Cardiac septum (tissue), 1 donor: Measurements from ENCODE around the gene ACVR2B. TPM values are rescaled to one million over a fixed set of nuclear protein-coding genes. Genes with fewer than 3 reads are reported as not detected.
"Not testable (repeated sequence)": the region's sequence is repeated elsewhere in the genome, so short reads cannot be mapped to it uniquely, and the experiment has no call there.

Experiments
- DNase-seq: peaks from one replicate; pipeline ENCODE4 v3.0.0-alpha.2; 2020; ENCODE audit warnings: low spot score
- intact Hi-C: fragments of 100-400 bp; cut with DNase I; formaldehyde crosslinking; loops from one replicate; pipeline ENCODE4 v1.14.0; 2022
- long read RNA-seq: library from polyadenylated mRNA; unstranded; transcript quantifications from one replicate; pipeline ENCODE4 v2.0.0, GENCODE V29; 2021
- total RNA-seq: library from RNA; stranded (reverse); fragmentation: NEBNext Ultra II Directional; extraction: Animal tissue kit (Norgen Biotek cat#: 25700); gene quantifications from one replicate; pipeline ENCODE4 v1.2.1, GENCODE V29; 2021
- donor health status: DM: no; HTN: no; CAD: no.

The ACVR2B gene
- 6.3 TPM for total RNA-seq
- long read RNA-seq, full-length matches to known transcripts, result 4 of 9 reads
- long read RNA-seq, partial matches to known transcripts, result 2 of 9 reads
- long read RNA-seq, other reads (novel, unspliced or antisense), result 3 of 9 reads

GRCh38 chr3:38453075-38453912 is at the start of gene ACVR2B:
Gene ACVR2B (plus strand): TSS chr3:38453890. CDS start chr3:38454323, 433 bp downstream.
- DNase-seq, result peak; percentile 92
- intact Hi-C loops, result loop anchor here (1.0 to 10.0 kb wide), 2 partner anchors 288 to 316 kb away; partner anchors contain the start of genes ACAA1 and OXSR1

GRCh38 chr3:38404286-38404685 is 49.4 kb upstream of the ACVR2B start:
- intact Hi-C loops, result no loop called here
- no peak for DNase-seq

DNA sequence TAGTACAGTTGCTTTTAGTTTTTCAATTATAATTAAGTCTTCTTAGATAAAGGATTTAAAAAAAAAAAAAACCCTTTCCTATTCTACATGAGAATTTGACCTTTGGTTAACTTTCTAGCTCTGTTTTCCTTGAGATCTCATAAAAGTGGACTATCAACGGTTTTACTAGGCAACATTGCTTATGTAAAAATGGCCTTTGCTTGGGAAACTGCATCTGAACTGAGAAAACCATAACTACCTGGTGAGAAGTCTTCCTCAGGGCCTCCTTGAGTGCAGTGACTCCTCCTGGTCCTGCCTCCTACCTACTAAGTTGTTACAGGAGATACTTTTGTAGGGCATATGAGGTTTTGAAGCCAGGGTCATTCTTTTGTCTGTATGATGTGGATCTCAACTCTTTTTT is 42.1 kb upstream of the ACVR2B start:
- intact Hi-C loops, result no loop called here
- DNase-seq, result no peak

GRCh38 chr3:38420758-38421157 is 32.9 kb upstream of the ACVR2B start:
- intact Hi-C loops, DNase-seq: not testable (repeated sequence)

- DNase-seq, result no peak
- intact Hi-C loops, result no loop called here
Observed at GRCh38 chr3:38421679-38422336, 31.9 kb upstream of the ACVR2B start.

DNA sequence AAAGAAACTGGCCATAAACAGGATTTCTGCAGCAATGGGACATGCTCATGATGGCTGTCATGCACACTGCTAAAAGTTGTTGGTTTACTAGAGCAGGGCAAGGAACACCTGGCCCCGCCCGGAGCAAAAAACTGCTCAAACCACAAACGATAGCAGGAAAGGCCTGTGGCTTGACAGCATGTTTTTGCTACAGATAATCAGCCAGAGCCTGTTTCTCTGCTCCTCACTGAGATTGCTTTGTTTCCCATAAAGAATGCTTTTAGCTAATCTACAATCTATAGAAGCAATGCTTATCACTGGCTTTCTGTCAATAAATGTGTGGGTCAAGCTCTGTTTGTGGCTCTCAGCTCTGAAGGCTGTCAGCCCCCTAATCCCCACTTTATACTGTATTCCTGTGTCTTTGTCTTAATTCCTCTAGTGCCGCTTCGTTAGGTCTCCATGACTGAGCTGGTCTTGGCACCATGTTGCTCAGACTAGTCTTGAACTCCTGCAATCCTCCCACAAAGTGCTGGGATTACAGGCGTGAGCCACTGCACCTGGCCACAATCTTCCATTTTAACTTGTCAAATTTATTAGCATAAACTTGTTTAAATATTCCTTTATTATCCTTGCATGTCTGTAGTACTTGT is 26.8 kb upstream of the ACVR2B start:
- DNase-seq, intact Hi-C loops: not testable (repeated sequence)

DNA sequence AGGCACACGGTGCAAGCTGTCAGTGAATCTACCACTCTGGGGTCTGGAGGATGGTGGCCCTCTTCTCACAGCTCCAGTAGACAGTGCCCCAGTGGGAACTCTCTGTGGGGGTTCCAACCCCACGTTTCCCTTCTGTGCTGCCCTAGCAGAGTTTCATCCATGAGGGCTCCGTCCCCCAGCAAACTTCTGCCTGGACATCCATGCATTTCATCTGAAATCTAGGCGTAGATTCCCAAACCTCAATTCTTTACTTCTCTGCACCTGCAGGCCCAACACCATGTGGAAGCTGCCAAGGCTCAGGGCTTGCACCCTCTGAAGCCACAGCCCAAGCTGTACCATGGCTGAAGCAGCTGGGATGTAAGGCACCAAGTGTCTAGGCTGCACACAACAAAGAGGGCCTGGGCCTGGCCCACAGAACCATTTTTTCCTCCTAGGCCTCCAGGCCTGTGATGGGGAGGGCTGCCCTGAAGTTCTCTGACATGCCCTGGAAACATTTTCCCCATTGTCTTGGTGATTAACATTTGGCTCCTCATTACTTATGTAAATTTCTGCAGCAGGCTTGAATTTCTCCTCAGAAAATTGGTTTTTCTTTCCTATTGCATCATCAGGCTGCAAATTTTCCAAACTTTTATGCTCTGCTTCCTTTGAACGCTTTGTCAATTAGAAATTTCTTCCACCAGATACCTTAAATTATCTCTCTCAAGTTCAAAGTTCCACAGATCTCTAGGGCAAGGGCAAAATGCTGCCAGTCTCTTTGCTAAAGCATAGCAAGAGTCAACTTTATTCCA is 20.6 kb upstream of the ACVR2B start:
- intact Hi-C loops, DNase-seq: not testable (repeated sequence)

DNA sequence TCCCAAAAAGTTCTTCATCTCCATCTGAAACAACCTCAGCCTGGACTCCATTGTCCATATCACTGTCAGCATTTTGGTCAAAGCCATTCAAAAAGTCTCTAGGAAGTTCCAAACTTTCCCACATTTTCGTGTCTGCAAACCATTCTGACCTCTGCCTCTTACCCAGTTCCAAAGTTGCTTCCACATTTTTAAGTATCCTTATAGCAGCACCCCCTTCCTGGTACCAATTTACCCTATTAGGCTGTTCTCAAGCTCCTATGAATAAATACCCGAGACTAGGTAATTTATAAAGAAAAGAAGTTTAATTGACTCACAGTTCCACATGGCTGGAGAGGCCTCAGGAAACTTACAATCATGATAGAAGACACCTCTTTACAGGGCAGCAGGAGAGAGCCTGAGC is 20.0 kb upstream of the ACVR2B start:
- DNase-seq, intact Hi-C loops: not testable (repeated sequence)

DNA sequence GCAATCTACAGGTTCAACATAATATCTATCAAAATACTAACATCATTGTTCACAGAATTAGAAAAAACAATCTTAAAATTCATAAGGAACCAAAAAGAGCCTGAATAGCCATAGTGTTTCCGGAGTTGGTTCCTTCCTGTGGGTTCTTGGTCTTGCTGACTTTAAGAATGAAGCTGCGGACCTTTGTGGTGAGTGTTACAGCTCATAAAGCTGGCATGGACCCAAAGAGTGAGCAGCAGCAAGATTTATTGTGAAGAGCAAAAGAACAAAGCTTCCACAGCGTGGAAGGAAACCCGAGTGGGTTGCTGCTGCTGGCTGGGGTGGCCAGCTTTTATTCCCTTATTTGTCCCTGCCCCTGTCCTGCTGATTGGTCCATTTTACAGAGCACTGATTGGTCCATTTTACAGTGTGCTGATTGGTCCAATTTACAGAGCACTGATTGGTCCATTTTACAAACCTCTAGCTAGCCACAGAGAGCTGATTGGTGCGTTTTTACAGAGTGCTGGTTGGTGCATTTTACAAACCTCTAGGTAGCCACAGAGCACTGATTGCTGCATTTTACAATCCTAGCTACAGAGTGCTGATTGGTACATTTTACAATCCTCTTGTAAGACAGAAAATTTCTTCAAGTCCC is 15.1 kb upstream of the ACVR2B start:
- intact Hi-C loops, DNase-seq: not testable (repeated sequence)

- DNase-seq, intact Hi-C loops: not testable (repeated sequence)
Observed at GRCh38 chr3:38443205-38443604, 10.5 kb upstream of the ACVR2B start.

DNA sequence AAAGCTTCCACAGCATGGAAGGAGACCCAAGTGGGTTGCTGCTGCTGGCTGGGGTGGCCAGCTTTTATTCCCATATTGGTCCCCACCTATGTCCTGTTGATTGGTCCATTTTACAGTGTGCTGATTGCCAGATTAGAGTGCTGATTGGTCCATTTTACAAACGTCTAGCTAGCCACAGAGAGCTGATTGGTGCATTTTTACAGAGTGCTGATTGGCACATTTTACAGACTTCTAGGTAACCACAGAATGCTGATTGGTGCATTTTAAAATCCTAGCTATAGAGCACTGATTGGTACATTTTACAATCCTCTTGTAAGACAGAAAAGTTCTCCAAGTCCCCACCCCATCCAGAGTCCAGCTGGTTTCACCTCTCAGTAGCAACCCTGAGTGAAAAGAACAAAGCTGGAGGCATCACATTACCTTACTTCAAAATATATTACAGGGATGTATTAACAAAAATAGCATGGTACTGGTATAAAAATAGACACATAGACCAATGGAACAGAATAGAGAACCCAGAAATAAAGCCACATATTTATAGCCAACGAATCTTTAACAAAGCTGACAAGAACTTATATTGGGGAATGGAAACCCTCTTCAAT is 7.5 kb upstream of the ACVR2B start:
- intact Hi-C loops, result no loop called here
- no peak for DNase-seq

- DNase-seq, result no peak
- intact Hi-C loops, result no loop called here
Observed at GRCh38 chr3:38446812-38447211, 6.9 kb upstream of the ACVR2B start.

DNA sequence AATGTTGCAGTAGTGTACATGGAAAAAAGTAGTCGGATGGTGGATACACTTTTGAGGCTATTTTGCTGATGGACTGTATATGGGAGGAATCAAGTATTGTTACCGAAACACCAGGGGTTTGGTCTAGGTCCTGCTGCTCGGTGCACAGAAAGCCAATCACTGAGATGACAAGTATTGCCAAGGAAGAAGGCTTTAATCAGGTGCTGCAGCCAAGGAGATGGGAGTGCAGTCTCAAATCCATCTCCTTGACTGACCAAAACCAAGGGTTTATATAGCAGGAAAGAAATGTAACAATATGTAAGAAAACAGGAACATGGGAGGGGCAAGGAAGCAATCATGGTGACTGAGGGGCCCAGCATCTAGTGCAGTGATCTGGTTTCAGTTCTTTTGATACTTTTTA is 2.8 kb upstream of the ACVR2B start:
- intact Hi-C loops, result loop anchor here (10.0 kb wide), 1 partner anchor 286 kb away; the partner anchor contains the start of gene OXSR1
- DNase-seq, result no peak

- intact Hi-C loops, result loop anchor here (1.0 to 10.0 kb wide), 3 partner anchors 107 to 317 kb away; partner anchors contain the start of genes ACAA1, OXSR1 and XYLB
- no peak for DNase-seq
Observed at GRCh38 chr3:38453913-38454177, 155 bp downstream of the ACVR2B start.

- DNase-seq, result no peak
- intact Hi-C loops, result loop anchor here (2.0 to 10.0 kb wide), 2 partner anchors 108 to 290 kb away; partner anchors contain the start of genes OXSR1 and XYLB
Observed at GRCh38 chr3:38454178-38454883, 641 bp downstream of the ACVR2B start.

- intact Hi-C loops, result loop anchor here (2.0 to 10.0 kb wide), 2 partner anchors 108 to 290 kb away; partner anchors contain the start of genes OXSR1 and XYLB
- DNase-seq, result no peak
Observed at GRCh38 chr3:38454884-38455638, 1.4 kb downstream of the ACVR2B start.
